MM.1S (cell line): ENCODE results near the gene ADGRV1.

Experiments used
- EZH2 ChIP-seq: fragments of 300-600 bp; sonication (generic); optimal IDR thresholded peaks from 2 replicates; pipeline ENCODE3; 2017; ENCODE audit warnings: low read depth, mild to moderate bottlenecking, antibody characterized with exemption, low read length, mixed read lengths
- TF ChIP-seq, protein P1 (sequence below): fragments of 300-600 bp; sonication (generic); IDR thresholded peaks from 2 replicates; pipeline ENCODE4 v1.5.1; 2016; ENCODE audit warnings: antibody characterized with exemption, low read length, mixed read lengths

DNA sequence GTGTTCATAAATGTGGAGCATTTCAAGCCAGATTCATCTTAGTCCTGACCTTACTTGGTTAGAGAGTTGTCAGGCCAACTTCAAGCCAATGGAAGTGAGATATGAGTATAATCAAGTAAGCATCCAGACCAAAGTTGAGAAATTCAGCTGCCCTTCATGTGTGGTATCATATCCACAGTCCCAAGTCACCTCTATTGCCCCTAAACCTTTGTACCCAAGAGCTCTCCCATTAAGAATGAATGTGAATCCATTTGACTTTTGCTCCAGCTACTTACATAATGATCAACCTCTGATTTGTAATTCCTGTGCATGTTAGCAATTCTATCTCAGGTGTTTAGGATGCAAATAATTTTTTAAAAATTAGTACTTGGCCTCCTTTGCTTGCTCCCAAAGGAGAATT, 342.7 kb downstream of the ADGRV1 start:
- TF ChIP-seq, protein P1, sequence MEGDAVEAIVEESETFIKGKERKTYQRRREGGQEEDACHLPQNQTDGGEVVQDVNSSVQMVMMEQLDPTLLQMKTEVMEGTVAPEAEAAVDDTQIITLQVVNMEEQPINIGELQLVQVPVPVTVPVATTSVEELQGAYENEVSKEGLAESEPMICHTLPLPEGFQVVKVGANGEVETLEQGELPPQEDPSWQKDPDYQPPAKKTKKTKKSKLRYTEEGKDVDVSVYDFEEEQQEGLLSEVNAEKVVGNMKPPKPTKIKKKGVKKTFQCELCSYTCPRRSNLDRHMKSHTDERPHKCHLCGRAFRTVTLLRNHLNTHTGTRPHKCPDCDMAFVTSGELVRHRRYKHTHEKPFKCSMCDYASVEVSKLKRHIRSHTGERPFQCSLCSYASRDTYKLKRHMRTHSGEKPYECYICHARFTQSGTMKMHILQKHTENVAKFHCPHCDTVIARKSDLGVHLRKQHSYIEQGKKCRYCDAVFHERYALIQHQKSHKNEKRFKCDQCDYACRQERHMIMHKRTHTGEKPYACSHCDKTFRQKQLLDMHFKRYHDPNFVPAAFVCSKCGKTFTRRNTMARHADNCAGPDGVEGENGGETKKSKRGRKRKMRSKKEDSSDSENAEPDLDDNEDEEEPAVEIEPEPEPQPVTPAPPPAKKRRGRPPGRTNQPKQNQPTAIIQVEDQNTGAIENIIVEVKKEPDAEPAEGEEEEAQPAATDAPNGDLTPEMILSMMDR = no peak
- no peak for TF ChIP-seq EZH2
